NT2/D1 (cell line): Measurements from ENCODE around the gene TEX2.

ENCODE experiments used
- YY1 ChIP-seq: IDR thresholded peaks from 2 replicates; pipeline ENCODE4 v1.6.1; 2011; ENCODE audit not compliant: insufficient read length, insufficient read depth
- ZNF274 ChIP-seq: IDR thresholded peaks from 2 replicates; pipeline ENCODE4 v1.6.1; 2011; ENCODE audit warnings: mild to moderate bottlenecking, low read depth, low read length

- TF ChIP-seq YY1 (no peak), ZNF274 (no peak)
Measured at GRCh38 chr17:64226132-64226531, 36.9 kb downstream of the TEX2 start.
